Neutrophil (primary cell): ENCODE results near the gene SPATA20.

Source experiments
- H3K27ac ChIP-seq: fragments of 200-600 bp; sonication (generic); 2 replicates; pipeline ENCODE4 v1.5.1; 2016; ENCODE audit warnings: mild to moderate bottlenecking, moderate library complexity
- H3K27me3 ChIP-seq: fragments of 200-600 bp; sonication (generic); 2 replicates; pipeline ENCODE4 v1.6.0; 2016; ENCODE audit warnings: mild to moderate bottlenecking
- H3K36me3 ChIP-seq: fragments of 200-600 bp; sonication (generic); 2 replicates; pipeline ENCODE4 v1.5.1; 2017
- H3K4me1 ChIP-seq, 2 experiments: fragments of 200-600 bp in 1 of 2; sonication (generic) in 1 of 2; 1 replicate in 1 of 2; 2 replicates in 1 of 2; pipeline versions ENCODE4 v1.5.1 to v1.6.1; 2013 to 2016; ENCODE audit warnings: low read depth in 1 of 2, low read length in 1 of 2, mild to moderate bottlenecking in 1 of 2, moderate library complexity in 1 of 2; ENCODE audit not compliant: control insufficient read depth in 1 of 2, insufficient read depth in 1 of 2
- H3K4me3 ChIP-seq, 2 experiments: fragments of 200-600 bp in 1 of 2; sonication (generic) in 1 of 2; 1 replicate in 1 of 2; 2 replicates in 1 of 2; pipeline ENCODE4 v1.5.1; 2013 to 2016; ENCODE audit warnings: low read depth in 1 of 2, low read length in 1 of 2, mild to moderate bottlenecking in 1 of 2, moderate library complexity in 1 of 2
- H3K9me3 ChIP-seq: fragments of 200-600 bp; sonication (generic); 2 replicates; pipeline ENCODE4 v1.5.1; 2016
- CTCF ChIP-seq: fragments of 200-600 bp; sonication (generic); IDR thresholded peaks from 2 replicates; pipeline ENCODE4 v1.5.1; 2016; ENCODE audit warnings: antibody characterized with exemption

Gene SPATA20

GRCh38 chr17:50603340-50603739 is 56.4 kb downstream of the SPATA20 start:
- Histone ChIP-seq H3K36me3 (no peaks in the 10 kb centered on the region), H3K27ac (no peak overlapping the region), H3K4me1 (no peaks in the 10 kb centered on the region), H3K9me3 (no peaks in the 10 kb centered on the region), H3K4me3 (no peak overlapping the region), H3K27me3 (peaks cover 65% of the 10 kb centered on the region)
- TF ChIP-seq CTCF, result no peak

- H3K36me3 ChIP-seq, result no peaks in the 10 kb centered on the region
- no peak overlapping the region for H3K27ac ChIP-seq
- no peak overlapping the region for H3K4me3 ChIP-seq
- TF ChIP-seq CTCF, result no peak
- H3K9me3 ChIP-seq, result no peaks in the 10 kb centered on the region
- H3K4me1 ChIP-seq, result no peaks in the 10 kb centered on the region
- peaks cover 65% of the 10 kb centered on the region for H3K27me3 ChIP-seq
Observed at GRCh38 chr17:50604513-50604912, 57.5 kb downstream of the SPATA20 start.

GRCh38 chr17:50605429-50605828 is 58.5 kb downstream of the SPATA20 start:
- H3K4me1 ChIP-seq, result no peaks in the 10 kb centered on the region
- H3K9me3 ChIP-seq, result no peaks in the 10 kb centered on the region
- no peak overlapping the region for H3K27ac ChIP-seq
- H3K36me3 ChIP-seq, result no peaks in the 10 kb centered on the region
- no peak for TF ChIP-seq CTCF
- peaks cover 65% of the 10 kb centered on the region for H3K27me3 ChIP-seq
- H3K4me3 ChIP-seq, result no peak overlapping the region
